Stimulated activated naive CD4-positive, alpha-beta T cell (primary cell): ENCODE data around the gene ELMOD1.

ENCODE experiments used
- DNase-seq, 6 experiments: peaks; one replicate each; lab custom pipeline; 2025; lab: John Stamatoyannopoulos, UW

Gene ELMOD1

DNA sequence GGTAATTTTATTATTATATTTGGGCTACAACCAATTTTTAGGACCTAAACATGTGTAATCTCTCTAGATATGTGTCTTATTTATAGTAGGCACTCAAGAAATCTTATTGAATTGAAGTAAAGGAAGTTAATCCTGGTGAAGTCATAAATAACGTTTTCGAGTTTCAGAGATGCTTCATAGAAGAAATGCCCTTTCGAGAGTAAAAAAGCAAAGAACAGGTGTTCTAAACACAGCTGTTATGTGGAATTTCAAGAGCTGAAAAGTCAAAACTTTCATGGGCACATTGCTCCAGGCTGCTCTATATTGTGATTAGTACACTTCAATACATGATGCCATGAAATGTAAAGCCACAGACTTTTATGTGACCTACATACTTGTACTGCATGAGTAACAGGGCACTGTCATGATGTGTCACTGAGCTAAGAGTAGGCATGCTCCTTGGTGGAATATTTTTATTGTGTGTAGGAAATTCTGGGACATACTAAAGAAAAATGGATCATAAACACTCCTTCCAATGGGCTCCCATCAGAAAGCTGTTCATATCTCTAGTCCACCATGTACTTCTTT is 7.2 kb upstream of the ELMOD1 start:
- no peak for DNase-seq

DNA sequence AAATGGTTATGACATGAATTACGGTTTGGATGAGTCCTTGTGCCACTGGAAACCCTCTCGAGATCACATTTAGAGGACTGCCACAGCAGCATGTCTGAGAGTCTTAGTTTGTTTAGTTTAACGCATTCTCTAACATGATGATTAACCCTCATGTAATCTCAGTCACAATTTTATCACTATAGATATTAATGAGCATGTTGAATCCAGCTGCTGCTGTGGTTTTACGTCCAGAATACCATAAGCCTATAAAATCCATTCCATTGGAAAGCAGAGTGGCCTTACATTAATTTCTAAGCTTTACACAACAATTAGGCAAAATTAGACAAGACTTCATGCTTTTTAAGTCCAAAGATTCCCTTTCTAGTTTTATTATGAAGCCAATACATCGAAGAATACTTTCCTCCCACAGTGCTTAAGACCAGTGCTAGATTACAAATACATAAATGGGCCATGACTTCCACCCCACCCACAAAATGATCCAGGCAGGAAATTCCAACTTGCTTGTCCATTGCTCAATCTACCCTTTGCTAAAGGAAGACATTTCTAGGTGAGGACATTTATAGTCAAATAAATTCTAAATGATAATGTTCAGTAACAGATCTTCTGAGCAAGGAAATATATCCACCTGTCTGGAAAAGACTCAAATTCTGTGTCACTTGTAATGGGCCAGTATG is 3.5 kb upstream of the ELMOD1 start:
- DNase-seq: no peak

DNA sequence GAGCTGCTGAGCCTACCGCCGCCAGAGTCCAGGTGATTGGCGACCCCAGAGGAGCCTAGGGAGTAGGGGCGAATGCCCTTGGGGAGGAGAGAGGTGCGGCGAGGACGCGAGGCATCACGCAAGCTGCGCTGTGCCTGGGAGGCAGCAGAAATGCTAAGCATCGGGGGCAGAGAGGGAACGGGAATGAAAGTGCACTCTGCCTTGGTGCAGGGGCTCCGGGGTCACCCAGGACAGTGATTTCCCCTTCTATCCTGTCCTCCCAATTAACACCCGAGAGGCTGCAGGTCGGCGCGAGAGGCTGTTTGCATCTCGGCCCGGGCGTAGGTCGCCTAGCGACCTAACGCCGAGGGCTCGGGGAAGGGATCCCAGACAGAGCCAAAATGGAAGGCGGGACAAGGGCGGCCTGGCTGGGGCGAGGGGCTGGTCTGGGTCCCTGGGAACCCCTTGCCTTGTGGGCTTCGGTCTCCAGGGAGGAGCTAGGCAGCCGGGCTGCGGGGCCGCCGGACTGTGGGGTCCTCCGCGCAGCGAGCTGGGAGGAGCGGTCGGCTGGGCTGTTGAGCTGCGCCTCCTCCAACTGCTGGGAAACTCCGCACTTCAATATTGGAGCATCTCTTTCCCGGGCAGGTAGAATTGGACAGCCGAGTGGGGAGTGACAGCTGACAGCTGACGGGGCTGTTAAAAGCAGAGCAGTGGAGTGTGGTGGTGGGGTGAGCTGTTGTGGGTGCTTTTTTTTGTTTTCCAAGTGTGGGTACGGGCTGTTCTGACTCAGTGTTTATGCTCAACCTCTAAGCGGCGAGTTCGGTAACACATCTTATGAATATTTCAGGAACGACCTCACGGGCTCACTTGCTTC is 657 bp downstream of the ELMOD1 start:
- peak in 3 of 6 experiments; percentile 6 to 52 (median 29) for DNase-seq

DNA sequence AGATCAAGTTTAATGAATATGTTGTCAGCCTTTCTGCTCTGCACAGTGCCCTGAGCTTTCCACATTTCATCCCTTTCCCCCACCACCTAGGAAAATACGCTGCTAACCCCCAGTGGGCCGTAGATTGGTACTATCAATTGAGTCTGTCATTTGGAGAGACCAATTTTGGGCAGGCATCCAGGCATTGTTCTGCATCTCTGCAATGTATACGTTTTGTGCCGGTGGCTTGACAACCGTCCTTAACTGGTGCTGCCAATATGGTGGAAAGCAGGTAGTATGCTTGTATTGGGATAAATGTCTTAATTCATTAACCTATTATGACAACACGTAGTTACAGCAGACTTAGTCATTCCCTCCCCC is 1.3 kb downstream of the ELMOD1 start:
- peak in 1 of 6 experiments; percentile 29 for DNase-seq

DNA sequence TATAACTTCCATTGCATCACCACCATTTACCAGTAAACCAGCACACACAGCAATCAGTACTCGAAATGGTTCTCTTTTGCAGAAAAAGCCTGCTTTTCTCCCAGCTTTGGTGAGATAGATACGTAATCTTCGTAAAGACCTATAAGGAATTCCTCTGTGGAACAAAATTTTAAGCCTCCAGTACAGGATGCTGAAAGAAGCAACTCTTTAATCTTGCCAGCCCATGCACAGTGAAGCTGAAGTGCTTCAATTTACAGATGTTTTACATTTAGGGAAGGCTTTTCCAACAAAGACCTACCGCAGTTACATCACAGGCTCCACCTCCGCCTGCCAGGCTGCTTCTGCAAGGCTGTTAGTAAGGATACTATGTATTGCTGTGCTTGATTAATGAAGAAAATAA is 1.9 kb downstream of the ELMOD1 start:
- no peak for DNase-seq

DNA sequence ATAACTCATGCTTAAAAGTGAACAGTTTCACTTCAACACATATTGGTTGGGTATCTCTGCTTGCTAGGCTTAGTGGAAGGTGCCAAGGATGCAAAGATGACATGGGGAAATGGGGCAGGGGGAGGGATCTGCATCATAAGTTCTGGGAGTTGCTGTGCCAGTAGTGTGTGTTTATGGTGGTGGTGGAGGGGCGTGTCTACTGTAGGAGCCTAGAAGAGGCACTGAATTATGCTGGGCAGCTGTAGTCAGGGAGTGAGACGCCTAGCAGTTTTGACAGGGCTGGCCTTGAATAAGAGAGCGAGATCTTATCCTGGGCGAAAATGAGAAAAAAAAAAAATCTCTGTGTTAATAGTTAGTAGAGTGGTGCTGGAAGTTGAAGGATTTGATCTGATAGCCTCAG is 3.0 kb downstream of the ELMOD1 start:
- DNase-seq: no peak

DNA sequence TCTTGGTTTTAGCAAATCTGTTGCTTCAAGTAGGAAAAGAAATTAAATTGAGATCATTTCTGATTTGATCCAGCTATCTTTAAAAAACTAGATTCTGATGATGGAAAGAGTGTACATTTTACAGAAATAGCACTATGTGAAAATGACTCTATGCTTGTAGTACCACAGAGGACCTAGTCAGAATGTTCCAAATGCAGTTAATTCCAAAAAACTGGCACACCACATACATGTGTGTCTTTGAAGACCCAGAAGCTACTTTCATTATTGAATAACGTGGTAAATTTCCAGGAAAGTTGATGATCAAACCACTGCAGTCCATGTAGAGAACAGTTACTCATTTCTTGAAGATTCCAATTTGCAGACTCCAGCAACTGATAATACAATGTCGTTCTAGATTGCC is 3.8 kb downstream of the ELMOD1 start:
- DNase-seq: no peak

DNA sequence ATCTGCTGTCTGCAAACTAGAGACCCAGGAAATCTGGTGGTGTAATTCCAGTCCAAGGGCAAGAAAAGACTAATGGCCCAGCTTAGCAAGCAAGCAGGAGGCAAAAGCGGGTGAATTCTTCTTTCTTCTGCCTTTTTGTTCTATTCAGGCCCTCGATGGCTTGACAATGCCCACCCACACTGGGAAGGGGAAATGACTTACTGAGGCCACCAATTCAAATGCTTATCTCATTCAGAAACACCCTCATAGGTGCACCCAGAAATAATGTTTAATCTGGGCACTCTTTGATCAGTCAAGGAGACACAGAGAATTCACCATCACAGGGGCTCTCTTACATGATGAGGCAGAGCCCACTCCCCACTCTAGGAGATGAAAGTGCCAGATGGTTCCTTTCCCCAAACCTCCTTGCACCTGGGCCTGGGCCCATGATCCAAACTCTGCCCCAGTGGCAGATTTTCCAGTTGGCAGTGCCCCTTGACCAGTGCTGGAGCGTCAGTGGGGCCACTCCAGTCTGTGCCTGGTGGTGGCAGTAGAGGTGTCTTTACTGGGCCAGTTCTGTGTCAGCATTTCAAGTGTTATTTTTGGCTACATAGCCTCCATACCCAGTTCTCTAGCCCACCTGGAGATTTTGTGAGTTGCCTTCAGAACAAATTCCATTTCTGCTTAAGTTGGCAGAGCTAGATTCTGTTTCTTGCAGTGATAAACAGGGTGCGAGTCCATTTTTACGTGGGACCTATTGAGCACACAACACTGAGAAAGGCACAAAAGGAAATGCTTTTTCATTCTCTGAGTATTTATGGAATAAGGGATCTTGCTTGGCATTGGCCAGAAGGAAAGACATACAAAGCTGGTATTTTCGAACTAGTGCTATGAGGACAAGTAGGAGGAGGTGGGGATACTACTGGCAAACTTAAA is 7.5 kb downstream of the ELMOD1 start:
- no peak for DNase-seq

DNA sequence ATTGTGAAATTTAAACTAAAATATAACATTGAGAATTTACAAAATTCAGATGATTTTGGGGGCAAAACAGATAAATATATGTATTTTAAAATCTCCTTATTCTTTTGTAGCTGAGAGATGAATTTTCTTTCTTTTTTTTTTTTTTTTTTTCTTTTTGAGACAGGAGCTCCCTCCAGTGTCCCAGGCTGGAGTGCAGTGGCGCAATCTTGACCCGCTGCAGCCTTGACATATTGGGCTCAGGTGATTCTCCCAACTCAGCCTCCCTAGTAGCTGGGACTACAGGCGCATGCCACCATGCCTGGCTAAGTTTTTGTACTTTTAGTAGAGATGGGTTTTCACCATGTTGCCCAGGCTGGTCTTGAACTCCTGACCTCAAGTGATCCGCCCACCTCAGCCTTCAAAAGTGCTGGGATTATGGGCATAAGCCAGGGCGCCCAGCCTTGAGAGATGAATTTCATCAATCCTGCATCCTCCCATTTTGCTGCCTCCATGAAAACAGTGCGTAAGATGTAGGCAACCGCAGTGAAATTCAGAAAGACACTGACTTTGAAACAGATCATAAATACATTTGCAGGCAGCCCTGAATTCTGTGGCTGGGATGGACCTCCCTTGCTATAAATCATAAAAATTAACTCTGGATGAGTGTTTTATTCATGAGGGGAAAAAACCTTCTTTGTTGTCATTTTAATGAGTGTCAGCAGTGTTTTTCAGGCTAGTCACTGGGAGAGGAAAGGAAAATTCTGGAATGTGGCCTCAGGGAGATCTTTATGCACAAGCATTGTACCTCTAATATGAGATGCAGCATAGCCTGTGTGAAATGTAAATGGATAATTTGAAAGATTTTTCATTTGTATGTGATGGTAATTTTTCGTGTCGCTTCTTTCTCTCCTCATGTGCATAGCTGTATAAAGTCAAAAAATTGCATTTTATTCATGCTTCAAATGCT is 14.4 kb downstream of the ELMOD1 start:
- DNase-seq: no peak

DNA sequence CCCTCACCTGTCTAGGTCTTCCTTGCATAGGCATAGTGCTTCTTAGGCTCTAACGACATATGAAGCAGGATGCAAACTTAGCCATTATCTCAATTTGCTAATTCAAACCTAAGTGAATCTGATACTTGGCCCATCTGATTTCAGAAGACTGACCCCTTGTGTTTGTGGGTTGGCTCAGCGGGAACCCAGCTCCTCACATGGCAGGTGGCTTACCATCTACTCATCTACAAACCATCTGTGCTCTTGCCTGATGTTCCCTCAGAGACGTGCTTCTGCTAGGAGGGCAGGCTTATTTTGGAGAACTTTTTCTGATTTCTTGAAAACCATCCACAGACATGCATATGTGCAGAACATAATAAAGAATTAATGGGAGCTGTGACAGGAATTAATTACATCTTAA is 15.2 kb downstream of the ELMOD1 start:
- no peak for DNase-seq

DNA sequence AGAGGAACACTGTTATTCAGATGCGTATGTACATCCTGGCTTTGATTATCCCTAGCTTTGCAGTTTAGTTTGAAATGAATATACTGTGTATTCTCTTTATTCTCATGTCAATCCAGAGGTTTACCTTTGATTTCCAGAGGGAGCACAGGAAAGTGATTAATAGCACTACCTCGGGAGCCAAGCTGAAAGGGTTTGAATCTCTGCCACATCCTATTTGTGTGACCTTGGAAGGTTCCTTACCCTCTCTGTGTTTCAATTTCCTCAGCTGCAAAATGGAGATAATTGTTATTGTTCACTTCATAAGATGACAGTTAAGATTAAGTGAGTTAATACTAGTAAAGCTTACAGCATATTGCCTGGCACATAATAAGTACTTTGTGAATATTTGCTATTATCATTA is 17.9 kb downstream of the ELMOD1 start:
- DNase-seq: no peak

DNA sequence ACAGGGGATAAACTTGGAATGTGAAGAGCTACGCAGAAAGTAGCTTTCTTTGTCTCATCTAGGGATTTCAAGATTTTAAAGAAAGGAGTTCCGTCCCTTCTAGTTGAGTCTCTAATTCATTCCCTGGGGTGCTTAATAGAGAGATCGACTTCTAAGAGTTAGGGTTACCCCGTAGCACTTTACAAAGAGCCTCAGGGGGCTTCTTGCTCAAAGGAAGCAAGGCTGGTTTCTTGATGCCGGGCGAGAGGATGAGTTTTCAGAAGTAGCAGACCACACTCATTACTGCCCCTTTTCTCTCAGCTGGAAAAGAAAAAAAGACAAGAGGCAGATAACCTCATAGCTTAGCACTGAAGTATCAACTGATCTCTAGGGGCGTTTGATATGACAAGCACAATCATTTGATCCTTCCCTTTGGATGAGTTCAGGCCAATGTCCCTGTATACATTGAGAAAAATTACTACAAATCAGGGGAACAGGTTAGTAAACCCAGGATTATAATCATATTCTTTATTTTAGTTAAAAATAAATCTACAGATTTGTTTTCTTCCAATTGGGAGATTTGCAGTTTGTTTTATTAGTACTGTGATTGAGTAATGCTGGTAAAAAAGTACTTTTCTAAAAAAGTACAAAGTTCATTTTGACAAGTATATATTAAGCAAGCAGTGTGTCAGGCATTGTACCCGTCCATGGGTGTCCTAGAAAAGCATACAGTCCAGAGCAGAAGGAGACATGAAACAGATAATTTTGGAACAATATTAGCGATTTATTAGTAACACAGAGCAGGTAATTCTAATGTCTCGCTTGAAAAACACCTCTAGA is 18.7 kb downstream of the ELMOD1 start:
- DNase-seq: no peak

DNA sequence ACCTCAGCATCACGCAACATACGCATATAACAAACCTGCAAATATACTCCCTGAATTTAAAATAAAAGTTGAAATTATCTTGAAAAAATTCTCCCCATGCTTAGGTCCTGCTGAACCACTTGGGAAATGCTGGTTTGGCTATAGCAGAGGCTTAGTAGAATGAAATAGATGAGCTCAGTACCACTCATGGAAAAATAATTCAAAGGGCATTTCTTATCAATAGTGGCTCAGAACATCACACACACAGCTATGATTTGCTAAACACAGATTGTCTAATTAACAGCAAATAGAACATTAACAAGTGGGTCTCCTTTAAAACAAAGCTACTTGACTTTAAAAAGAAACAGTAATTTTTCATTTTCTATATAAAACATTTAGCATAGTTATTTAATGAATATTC is 21.5 kb downstream of the ELMOD1 start:
- no peak for DNase-seq

DNA sequence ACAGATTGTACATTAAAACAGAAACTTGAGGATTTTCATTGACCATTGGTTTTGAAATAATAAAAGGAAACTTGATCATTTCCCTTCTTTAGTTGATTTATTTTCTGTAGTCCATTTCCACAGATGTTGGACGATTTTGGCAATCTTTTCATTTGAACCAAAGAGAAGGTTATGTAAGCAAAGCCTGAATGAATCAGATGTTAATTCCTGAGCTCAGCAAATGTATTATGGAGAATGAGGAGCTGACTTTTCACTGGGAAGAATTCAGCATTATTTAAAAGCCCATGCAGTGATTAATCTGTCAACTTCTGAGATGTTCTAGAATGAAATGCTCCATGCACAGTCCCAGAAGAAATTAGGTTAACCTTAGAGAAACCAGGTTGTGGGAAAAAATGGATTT is 29.0 kb downstream of the ELMOD1 start:
- no peak for DNase-seq

DNA sequence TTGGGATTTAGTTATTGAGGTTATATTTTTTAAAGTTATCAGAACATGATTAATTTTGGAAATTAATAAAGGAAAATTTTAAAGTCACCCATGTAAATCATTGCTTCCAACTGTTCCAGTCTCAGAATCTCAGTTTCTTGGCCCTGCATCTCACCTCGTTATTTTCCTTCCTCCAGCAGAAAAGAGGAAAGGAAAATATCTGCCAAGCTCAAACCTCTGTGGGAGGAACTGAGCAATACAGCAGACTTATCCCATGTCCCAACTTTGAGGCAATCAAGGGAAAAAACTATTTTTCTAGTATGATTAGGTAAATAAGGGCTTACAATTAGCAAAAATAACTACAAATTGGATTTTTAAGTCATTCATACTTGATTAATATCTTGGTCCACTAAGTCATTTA is 30.1 kb downstream of the ELMOD1 start:
- DNase-seq: no peak

DNA sequence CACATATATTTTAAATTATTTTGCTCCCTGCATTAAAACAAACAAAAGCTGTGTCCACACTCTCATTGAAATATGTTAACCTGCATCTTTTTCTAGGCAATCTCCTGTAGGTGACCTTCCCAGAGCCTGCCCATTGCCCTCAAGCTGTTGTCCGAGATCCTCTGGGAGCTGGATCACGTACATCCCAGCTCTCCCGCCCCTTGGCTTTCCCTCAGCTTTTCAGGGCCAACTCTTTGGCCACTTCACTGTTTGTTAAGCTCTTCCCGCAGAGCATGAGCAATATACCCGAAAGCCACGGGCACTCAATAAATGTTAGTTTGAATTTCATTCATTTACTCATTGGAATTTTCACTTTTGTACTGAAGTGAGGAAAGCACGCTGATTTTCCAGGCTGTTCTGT is 32.2 kb downstream of the ELMOD1 start:
- DNase-seq: no peak

DNA sequence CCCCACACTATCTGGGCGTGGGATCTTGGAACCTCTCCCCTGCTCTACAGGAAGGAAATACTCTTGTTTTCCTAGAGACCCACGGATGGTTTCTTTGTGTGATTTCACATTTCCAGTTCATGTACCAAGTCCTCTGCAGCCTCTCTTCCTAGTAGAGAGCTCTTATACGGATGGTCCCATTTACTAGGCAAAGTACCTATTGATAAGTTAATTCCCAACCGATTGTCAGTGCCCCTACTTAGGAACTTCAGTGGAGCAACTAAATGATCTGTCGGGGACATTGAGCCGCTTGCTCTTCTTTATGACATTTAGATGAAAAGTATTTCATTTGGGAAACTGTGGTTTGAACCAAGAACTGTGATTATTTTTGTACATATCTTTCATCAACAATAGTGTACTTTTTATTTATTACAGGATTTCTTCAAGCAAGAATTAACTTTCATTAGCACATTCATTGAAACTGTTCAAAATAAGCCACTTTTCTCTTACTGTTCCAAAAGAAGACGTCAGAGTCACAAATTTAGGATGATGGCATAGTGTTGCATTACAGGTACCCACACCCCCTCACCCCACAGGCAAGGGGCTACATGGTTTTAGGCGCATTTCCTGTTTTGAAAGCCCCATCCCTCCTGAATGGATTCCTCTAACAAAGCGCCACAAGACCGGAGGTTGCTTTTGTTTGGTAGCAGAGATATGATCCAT is 34.2 kb downstream of the ELMOD1 start:
- no peak for DNase-seq

DNA sequence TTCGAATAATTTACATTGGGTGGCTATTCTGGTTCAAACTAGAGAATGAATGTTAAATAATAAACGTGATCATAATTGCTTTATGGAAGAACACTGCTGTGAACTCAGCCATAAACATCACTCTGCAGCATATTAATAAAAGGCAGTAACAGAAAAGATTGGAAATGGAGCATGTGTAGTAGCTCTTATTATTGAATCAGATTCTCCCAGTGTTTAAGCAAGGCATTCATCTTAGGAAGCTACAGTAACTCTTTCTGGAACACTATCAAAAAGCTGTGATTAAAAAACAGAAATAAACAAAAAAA is 34.7 kb downstream of the ELMOD1 start:
- no peak for DNase-seq

DNA sequence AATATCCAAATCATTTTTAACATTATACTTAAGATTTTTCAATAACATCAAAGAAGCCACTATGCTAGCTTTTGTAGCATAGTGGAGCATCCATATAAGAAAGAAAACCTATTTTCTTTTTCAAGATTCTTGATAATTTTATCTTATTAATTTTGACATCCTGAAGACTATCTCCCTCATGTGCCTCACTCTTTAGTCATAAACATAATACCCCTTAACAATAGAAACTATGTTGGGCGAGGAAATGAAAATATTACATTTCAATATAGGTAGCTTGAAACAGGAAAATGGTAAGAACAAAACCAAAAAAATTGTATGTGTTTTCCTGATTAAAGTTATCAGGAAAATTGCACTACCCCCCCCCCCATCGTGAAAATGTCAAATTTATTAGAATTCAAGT is 40.1 kb downstream of the ELMOD1 start:
- no peak for DNase-seq

DNA sequence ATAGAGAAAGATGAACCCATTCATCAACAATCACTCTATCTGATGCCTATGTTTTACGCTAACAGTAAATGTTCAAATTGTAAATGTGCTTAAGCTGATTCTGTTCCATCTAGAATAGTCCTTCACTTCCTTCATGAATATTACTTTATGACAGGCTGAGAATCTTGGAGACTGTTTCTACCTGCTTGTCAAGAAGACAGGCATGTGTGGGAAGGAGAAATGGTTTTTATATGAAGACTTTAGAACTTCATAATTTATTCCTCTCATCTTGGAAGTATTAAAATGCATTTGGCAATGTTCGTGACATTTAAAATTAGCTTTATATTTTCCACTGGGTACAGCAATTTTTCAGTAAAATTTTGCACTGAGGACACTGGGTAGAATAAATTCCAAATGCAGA is 41.0 kb downstream of the ELMOD1 start:
- DNase-seq: no peak
